ENCODE data around the gene GABPB2. TPM values are rescaled to one million over a fixed set of nuclear protein-coding genes. Genes with fewer than 3 reads are reported as not detected.

GABPB2 gene
- polyA plus RNA-seq, 3 donors = 2.2 to 14.0 (median 2.2) TPM

GRCh38 chr1:151055581-151055980 lies 15.0 kb upstream of the GABPB2 start:
- intact Hi-C loops (cut with micrococcal nuclease) = loop anchor here in 1 of 2 donors (5.0 kb wide), 2 partner anchors 33 to 48 kb away; partner anchors contain the start of genes MINDY1 and PRUNE1
- DNase-seq = no peak
- peaks cover 63% of the 10 kb centered on the region for H3K79me2 ChIP-seq (ENCODE audit: insufficient read depth, low read length)
- Mint-ChIP-seq H3K36me3 (peaks cover 66 to 75% of the 10 kb centered on the region in 2 donors), H3K4me3 (peak overlapping the region; percentile 99), H3K27ac (peak overlapping the region in 6 of 7 donors; percentile 98 to 100 (median 99)), H3K27me3 (ENCODE audit: low read depth in 3 of 3) (peaks cover 2 to 5% (median 4%) of the 10 kb centered on the region in 3 donors), H3K9me3 (no peaks in the 10 kb centered on the region), H3K4me1 (peaks cover 62% of the 10 kb centered on the region)
- 100% methylated on average over 1 of the region's 2 CpGs for WGBS (ENCODE audit: insufficient coverage)
- H3K9ac ChIP-seq (ENCODE audit: insufficient read depth, low read length, poor library complexity, severe bottlenecking) = peak overlapping the region; percentile 97
- peak overlapping the region in 1 of 2 donors; percentile 94 for H3K27ac ChIP-seq (ENCODE audit: low read depth in 1 of 2, low read length in 2 of 2)
- H3K36me3 ChIP-seq (replicated peaks in 1 of 2; ENCODE audit: control insufficient read depth in 1 of 2, insufficient read depth in 2 of 2, low read length in 2 of 2) = peaks cover 55 to 59% of the 10 kb centered on the region in 2 donors
- H3K4me1 ChIP-seq (ENCODE audit: control insufficient read depth in 1 of 2, insufficient read depth in 2 of 2, low read length in 2 of 2) = peaks cover 42 to 53% of the 10 kb centered on the region in 2 donors
- peak overlapping the region; percentile 44 to 99 (median 99) for H3K4me3 ChIP-seq (replicated peaks in 1 of 3; ENCODE audit: low read depth in 2 of 3, low read length in 3 of 3)
- no peak overlapping the region for H2AFZ ChIP-seq (ENCODE audit: insufficient read depth, low read depth, low read length, poor library complexity, severe bottlenecking)
- H3K27me3 ChIP-seq (ENCODE audit: control insufficient read depth in 2 of 2, insufficient read depth in 2 of 2, low read length in 2 of 2) = no peaks in the 10 kb centered on the region
- peak overlapping the region; percentile 89 for H3K4me2 ChIP-seq (replicated peaks; ENCODE audit: extremely low read depth, low read length, poor library complexity, severe bottlenecking)
- no peaks in the 10 kb centered on the region for H3K9me3 ChIP-seq (replicated peaks in 1 of 2; ENCODE audit: control insufficient read depth in 1 of 2, insufficient read depth in 1 of 2, low read length in 2 of 2)
- no peak for TF ChIP-seq CTCF (IDR thresholded peaks at IDR 0.05)
- peaks cover 87% of the 10 kb centered on the region for H4K20me1 ChIP-seq (ENCODE audit: insufficient read depth, low read length)

GRCh38 chr1:151056149-151056548 lies 14.4 kb upstream of the GABPB2 start:
- WGBS (ENCODE audit: insufficient coverage) = 0% methylated on average over 1 of the region's 2 CpGs
- Histone ChIP-seq H3K4me2 (replicated peaks; ENCODE audit: extremely low read depth, low read length, poor library complexity, severe bottlenecking) (peak overlapping the region; percentile 89), H3K27ac (ENCODE audit: low read depth in 1 of 2, low read length in 2 of 2) (peak overlapping the region; percentile 93 to 94), H3K27me3 (ENCODE audit: control insufficient read depth in 2 of 2, insufficient read depth in 2 of 2, low read length in 2 of 2) (no peaks in the 10 kb centered on the region), H4K20me1 (ENCODE audit: insufficient read depth, low read length) (peaks cover 81% of the 10 kb centered on the region), H3K79me2 (ENCODE audit: insufficient read depth, low read length) (peaks cover 63% of the 10 kb centered on the region), H3K4me1 (ENCODE audit: control insufficient read depth in 1 of 2, insufficient read depth in 2 of 2, low read length in 2 of 2) (peaks cover 42 to 56% of the 10 kb centered on the region in 2 donors), H2AFZ (ENCODE audit: insufficient read depth, low read depth, low read length, poor library complexity, severe bottlenecking) (no peak overlapping the region), H3K9me3 (replicated peaks in 1 of 2; ENCODE audit: control insufficient read depth in 1 of 2, insufficient read depth in 1 of 2, low read length in 2 of 2) (no peaks in the 10 kb centered on the region), H3K4me3 (replicated peaks in 1 of 3; ENCODE audit: low read depth in 2 of 3, low read length in 3 of 3) (peak overlapping the region; percentile 44 to 99 (median 99)), H3K36me3 (replicated peaks in 1 of 2; ENCODE audit: control insufficient read depth in 1 of 2, insufficient read depth in 2 of 2, low read length in 2 of 2) (peaks cover 50 to 55% of the 10 kb centered on the region in 2 donors), H3K9ac (ENCODE audit: insufficient read depth, low read length, poor library complexity, severe bottlenecking) (peak overlapping the region; percentile 97)
- intact Hi-C loops (cut with micrococcal nuclease) = loop anchor here in 1 of 2 donors (5.0 kb wide), 2 partner anchors 34 to 49 kb away; partner anchors contain the start of genes MINDY1 and PRUNE1
- DNase-seq = peak in 2 of 3 donors; percentile 34 to 43
- Mint-ChIP-seq H3K36me3 (peaks cover 63 to 70% of the 10 kb centered on the region in 2 donors), H3K4me3 (peak overlapping the region; percentile 99), H3K4me1 (peaks cover 65% of the 10 kb centered on the region), H3K27ac (peak overlapping the region; percentile 98 to 100 (median 99)), H3K9me3 (no peaks in the 10 kb centered on the region), H3K27me3 (ENCODE audit: low read depth in 3 of 3) (peaks cover 2 to 5% (median 4%) of the 10 kb centered on the region in 3 donors)
- no peak for TF ChIP-seq CTCF (IDR thresholded peaks at IDR 0.05)

All from CD14-positive monocyte (primary cell).